HCT116 (cell line): ENCODE data around the gene MAGEB1. TPM values are rescaled to one million over a fixed set of nuclear protein-coding genes. Genes with fewer than 3 reads are reported as not detected.

Experiments
- ATAC-seq: fragments of 200-7000 bp; cut with Tn5 transposase; 2 replicates; pipeline ENCODE4 v1.9.1; 2020; ENCODE audit warnings: mild to moderate bottlenecking, moderate library complexity
- BruUV-seq: library from RNA; stranded (reverse); fragments of 400-500 nt; replicated peaks from 2 replicates; lab custom pipeline; 2021; lab: Mats Ljungman, UMichigan
- CTCF ChIA-PET: fragments of 300-600 bp; sonication (Branson Sonifier 250); formaldehyde crosslinking; loops from one replicate; lab custom pipeline; 2021; ENCODE audit warnings: antibody characterized with exemption; lab: Charles Lee
- POLR2A ChIA-PET: fragments of 300-600, 350-600 bp; sonication (Branson Sonifier 250); formaldehyde crosslinking; loops from one replicate; lab custom pipeline; 2021; ENCODE audit warnings: antibody characterized with exemption; lab: Charles Lee
- RAD21 ChIA-PET, 2 experiments: fragments of 300-600 bp; sonication (Branson Sonifier 250); formaldehyde crosslinking; loops; one replicate each; lab custom pipeline; 2023; ENCODE audit warnings: low total read pairs in 2 of 2; ENCODE audit not compliant: uncharacterized antibody in 2 of 2, unreplicated experiment in 2 of 2, low non-redundant PET in 1 of 2; lab: Charles Lee
- DNase-seq: peaks from one replicate; pipeline ENCODE4 v3.0.0-alpha.2; 2010; ENCODE audit warnings: low read depth, low spot score
- H2AFZ ChIP-seq: fragments of 200-600 bp; shearing (Covaris generic), sonication (generic); 2 replicates; pipeline ENCODE4 v1.6.1; 2017; ENCODE audit warnings: low read depth, mixed run types, mixed read lengths, antibody characterized with exemption, low read length; ENCODE audit not compliant: poor library complexity, severe bottlenecking
- H3K27ac ChIP-seq: 2 replicates; pipeline ENCODE4 v1.5.1; 2012; ENCODE audit warnings: low read depth, low read length
- H3K27me3 ChIP-seq: fragments of 200-600 bp; sonication (generic); 2 replicates; pipeline ENCODE4 v1.6.1; 2016; ENCODE audit warnings: mixed run types, low read length, mixed read lengths; ENCODE audit not compliant: insufficient read depth
- H3K36me3 ChIP-seq, 2 experiments: fragments of 200-500 bp in 1 of 2; fragments of 200-600 bp in 1 of 2; sonication (Bioruptor generic) in 1 of 2; sonication (generic) in 1 of 2; 2 replicates each; pipeline versions ENCODE4 v1.5.1 to v1.6.1; 2014 to 2016; ENCODE audit warnings: low read length in 2 of 2, inconsistent platforms in 1 of 2, mixed read lengths in 1 of 2, mixed run types in 1 of 2; ENCODE audit not compliant: insufficient read depth in 2 of 2, control insufficient read depth in 1 of 2
- H3K4me1 ChIP-seq, 2 experiments: fragments of 200-600 bp in 1 of 2; sonication (generic) in 1 of 2; 2 replicates each; pipeline versions ENCODE4 v1.5.1 to v1.6.1; 2012 to 2017; ENCODE audit warnings: low read length in 2 of 2, inconsistent platforms in 1 of 2, mild to moderate bottlenecking in 1 of 2, mixed read lengths in 1 of 2, mixed run types in 1 of 2, moderate library complexity in 1 of 2; ENCODE audit not compliant: insufficient read depth in 2 of 2, control insufficient read depth in 1 of 2
- H3K4me2 ChIP-seq: fragments of 200-600 bp; sonication (generic); 2 replicates; pipeline ENCODE4 v1.6.1; 2017; ENCODE audit warnings: mixed run types, low read length, mixed read lengths
- H3K4me3 ChIP-seq, 2 experiments: fragments of 200-600 bp in 1 of 2; sonication (generic) in 1 of 2; replicated peaks in 1 of 2; 2 replicates each; pipeline ENCODE4 v1.5.1; 2011 to 2016; ENCODE audit warnings: low read length in 2 of 2, control low read depth in 1 of 2, low read depth in 1 of 2, mild to moderate bottlenecking in 1 of 2, mixed read lengths in 1 of 2, mixed run types in 1 of 2
- H3K79me2 ChIP-seq: fragments of 200-600 bp; sonication (generic); 2 replicates; pipeline ENCODE4 v1.6.1; 2017; ENCODE audit warnings: mild to moderate bottlenecking, mixed run types, low read length, moderate library complexity, mixed read lengths; ENCODE audit not compliant: insufficient read depth
- H3K9ac ChIP-seq: fragments of 200-600 bp; sonication (generic); 2 replicates; pipeline ENCODE4 v1.6.1; 2016; ENCODE audit warnings: low read length, mixed read lengths
- H3K9me2 ChIP-seq: fragments of 200-600 bp; sonication (generic), shearing (Covaris generic); 2 replicates; pipeline ENCODE4 v1.6.1; 2017; ENCODE audit warnings: mixed run types, mild to moderate bottlenecking, moderate library complexity; ENCODE audit not compliant: insufficient read depth
- H3K9me3 ChIP-seq, 2 experiments: fragments of 200-500 bp in 1 of 2; fragments of 200-600 bp in 1 of 2; sonication (Bioruptor generic) in 1 of 2; sonication (generic) in 1 of 2; 2 replicates each; pipeline ENCODE4 v1.6.1; 2014 to 2017; ENCODE audit warnings: low read length in 2 of 2, mixed read lengths in 2 of 2, inconsistent platforms in 1 of 2, low read depth in 1 of 2, mild to moderate bottlenecking in 1 of 2, mixed run types in 1 of 2, moderate library complexity in 1 of 2; ENCODE audit not compliant: control insufficient read depth in 1 of 2, insufficient read depth in 1 of 2
- H4K20me1 ChIP-seq: fragments of 200-600 bp; sonication (generic), shearing (Covaris generic); 2 replicates; pipeline ENCODE4 v1.6.1; 2017; ENCODE audit warnings: mixed run types, mild to moderate bottlenecking, moderate library complexity; ENCODE audit not compliant: insufficient read depth
- ATF3 ChIP-seq: IDR thresholded peaks from 2 replicates; pipeline ENCODE4 v1.6.1; 2012
- CEBPB ChIP-seq: IDR thresholded peaks from 2 replicates; pipeline ENCODE4 v1.6.1; 2012; ENCODE audit warnings: low read depth
- EGR1 ChIP-seq: IDR thresholded peaks from 2 replicates; pipeline ENCODE4 v1.6.1; 2012; ENCODE audit warnings: low read depth
- EZH2 ChIP-seq: fragments of 200-600 bp; sonication (generic); IDR thresholded peaks from 2 replicates; pipeline ENCODE4 v1.6.1; 2017; ENCODE audit warnings: antibody characterized with exemption, mixed run types
- EZH2phosphoT487 ChIP-seq: fragments of 200-600 bp; IDR thresholded peaks from 2 replicates; pipeline ENCODE4 v1.6.1; 2018; ENCODE audit warnings: antibody characterized with exemption, borderline replicate concordance
- FOSL1 ChIP-seq: IDR thresholded peaks from 2 replicates; pipeline ENCODE4 v1.6.1; 2012; ENCODE audit warnings: low read depth
- JUND ChIP-seq: IDR thresholded peaks from 2 replicates; pipeline ENCODE4 v1.6.1; 2012
- MAX ChIP-seq: IDR thresholded peaks from 2 replicates; pipeline ENCODE4 v1.6.1; 2012
- RAD21 ChIP-seq: IDR thresholded peaks from 2 replicates; pipeline ENCODE4 v1.6.1; 2012; ENCODE audit warnings: low read depth, mild to moderate bottlenecking
- SP1 ChIP-seq: IDR thresholded peaks from 2 replicates; pipeline ENCODE4 v1.6.1; 2012; ENCODE audit warnings: low read depth
- SRF ChIP-seq: IDR thresholded peaks from 2 replicates; pipeline ENCODE4 v1.6.1; 2012; ENCODE audit warnings: low read depth
- TCF7L2 ChIP-seq: IDR thresholded peaks from 2 replicates; pipeline ENCODE4 v1.7.0; 2011; ENCODE audit warnings: borderline replicate concordance, inconsistent platforms; ENCODE audit not compliant: insufficient read depth, insufficient read length; ENCODE audit errors: extremely low read depth
- YY1 ChIP-seq: IDR thresholded peaks from 2 replicates; pipeline ENCODE4 v1.6.1; 2011; ENCODE audit warnings: low read length, low read depth, moderate library complexity, mild to moderate bottlenecking; ENCODE audit not compliant: insufficient replicate concordance; ENCODE audit errors: extremely low read depth
- ZFX ChIP-seq: fragments of 450-650 bp; IDR thresholded peaks from 2 replicates; pipeline ENCODE4 v1.6.1; 2017
- ZNF274 ChIP-seq: fragments of 200-500 bp; sonication (Bioruptor generic); IDR thresholded peaks from 2 replicates; pipeline ENCODE4 v1.6.1; 2014; ENCODE audit warnings: mild to moderate bottlenecking, low read depth, low read length, inconsistent platforms
- intact Hi-C: fragments of 100-400 bp; cut with micrococcal nuclease; formaldehyde crosslinking; loops from 2 replicates; pipeline ENCODE4 v1.10.0; 2022
- total RNA-seq: library from RNA; stranded (reverse); gene quantifications from one replicate; pipeline ENCODE4 v1.2.1, GENCODE V29; 2021; ENCODE audit not compliant: unreplicated experiment

MAGEB1 gene
- total RNA-seq, 1 experiment from 2014 or later = 0.69 TPM

- TF ChIP-seq EZH2phosphoT487 = no peak
- no peak for TF ChIP-seq EZH2
- no peak for TF ChIP-seq SP1
- BruUV-seq = no TSS peak
- Histone ChIP-seq H3K79me2 (no peaks in the 10 kb centered on the region), H2AFZ (peak overlapping the region; percentile 58), H3K4me2 (peak overlapping the region; percentile 69), H3K36me3 (no peaks in the 10 kb centered on the region), H3K27ac (peak overlapping the region; percentile 81; the same call in 1 of the 2 replicates), H3K9ac (peak overlapping the region; percentile 54), H3K27me3 (no peaks in the 10 kb centered on the region), H4K20me1 (no peaks in the 10 kb centered on the region), H3K4me3 (no peak overlapping the region), H3K9me3 (no peaks in the 10 kb centered on the region), H3K4me1 (peaks cover 24 to 29% of the 10 kb centered on the region in 2 experiments), H3K9me2 (no peaks in the 10 kb centered on the region)
- no peak for ATAC-seq
- no peak for DNase-seq
- POLR2A ChIA-PET = no interaction called here
- RAD21 ChIA-PET = no interaction called here
- intact Hi-C loops = no loop called here
- CTCF ChIA-PET = interaction anchor here (0.9 kb wide), 1 partner anchor 46 kb away, joined by 3 read pairs; no protein-coding TSS in a partner anchor
These were observed 35.6 kb downstream of the MAGEB1 start for GRCh38 chrX:30282527-30282926.

DNA sequence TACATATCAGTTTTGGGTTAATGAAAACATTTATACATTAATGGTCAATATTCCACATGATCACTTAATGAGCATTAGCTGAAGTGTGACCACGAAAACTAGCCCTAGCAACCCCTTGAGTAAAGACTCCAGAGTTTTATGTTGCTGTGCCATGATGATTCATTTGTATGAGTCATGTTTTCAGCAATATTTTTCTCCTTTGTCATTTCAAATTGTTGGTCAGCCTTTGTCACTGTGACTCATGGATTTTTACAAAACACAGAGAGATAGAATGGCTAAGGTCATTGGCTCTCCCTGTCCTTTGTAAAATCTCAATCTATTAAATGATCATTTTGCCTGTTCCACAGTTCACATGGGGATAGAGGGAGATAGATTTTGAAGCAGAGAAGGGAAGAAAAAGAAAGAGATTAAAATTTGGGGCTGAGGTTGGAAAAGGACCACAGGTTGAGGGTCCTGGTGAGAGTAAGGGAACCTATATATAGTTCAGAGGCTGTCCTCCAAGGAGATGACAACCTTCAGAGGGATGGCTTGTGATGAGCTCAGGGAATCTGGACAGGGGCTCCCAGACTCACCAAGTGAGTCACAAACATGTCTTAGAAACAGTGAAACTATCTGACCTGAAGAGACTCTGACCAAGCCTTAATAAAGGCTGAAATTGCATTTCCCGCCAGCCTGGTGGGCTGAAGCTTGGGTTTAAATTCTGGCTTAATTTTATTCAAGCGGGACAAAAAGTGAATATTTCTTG, 36.7 kb downstream of the MAGEB1 start:
- TF ChIP-seq FOSL1 (peak; percentile 97), CEBPB (peak; percentile 74), MAX (0 out of 2 replicates have a peak, but pooled peaks have one; percentile 33), RAD21 (0 out of 2 replicates have a peak, but pooled peaks have one; percentile 17), ATF3 (peak; percentile 73; the same call in 1 of the 2 replicates), JUND (peak; percentile 97), EGR1 (no peak), SP1 (peak; percentile 80), YY1 (no peak), SRF (peak; percentile 78), TCF7L2 (no peak), ZNF274 (no peak), ZFX (no peak)
- ChIA-PET POLR2A (no interaction called here), RAD21 (no interaction called here), CTCF (interaction anchor here (1.5 kb wide), 1 partner anchor 206 kb away, joined by 5 read pairs; no protein-coding TSS in a partner anchor)
- H3K4me1 ChIP-seq = peaks cover 24 to 29% of the 10 kb centered on the region in 2 experiments
- peak overlapping the region; percentile 81; the same call in 1 of the 2 replicates for H3K27ac ChIP-seq
- H3K9me2 ChIP-seq = no peaks in the 10 kb centered on the region
- ATAC-seq (peak; percentile 89), DNase-seq (peak; percentile 75)
- peak overlapping the region; percentile 69 for H3K4me2 ChIP-seq
- no peaks in the 10 kb centered on the region for H3K79me2 ChIP-seq
- no peaks in the 10 kb centered on the region for H3K27me3 ChIP-seq
- no peaks in the 10 kb centered on the region for H3K9me3 ChIP-seq
- peak overlapping the region; percentile 54 for H3K9ac ChIP-seq
- peak overlapping the region; percentile 58 for H2AFZ ChIP-seq
- H3K4me3 ChIP-seq = peak overlapping the region in 1 of 2 experiments; percentile 34; a peak in 2 of 4 replicates
- no peaks in the 10 kb centered on the region for H4K20me1 ChIP-seq
- no peaks in the 10 kb centered on the region for H3K36me3 ChIP-seq
- no TSS peak for BruUV-seq
- intact Hi-C loops = no loop called here
